ENCODE results near the gene ARIH1.

GRCh38 chr15:72503147-72503546, 29.0 kb downstream of the ARIH1 start:
- TF ChIP-seq TAF1 (IDR thresholded peaks at IDR 0.05; ENCODE audit: borderline replicate concordance, low read depth, low read length): no peak
- no peak for TF ChIP-seq EP300 (IDR thresholded peaks at IDR 0.05; ENCODE audit: borderline replicate concordance in 1 of 2, low read depth in 1 of 2, low read length in 1 of 2)
- no peak for TF ChIP-seq EZH2phosphoT487 (IDR thresholded peaks at IDR 0.05; ENCODE audit: borderline replicate concordance, low read depth)
- TF ChIP-seq CTCF (IDR thresholded peaks at IDR 0.05): no peak
- no peak for TF ChIP-seq RAD21 (IDR thresholded peaks at IDR 0.05; ENCODE audit: low read length)
- no peak for TF ChIP-seq POLR2AphosphoS5 (IDR thresholded peaks at IDR 0.05; ENCODE audit: low read depth, low read length)
- TF ChIP-seq NFIC (IDR thresholded peaks at IDR 0.05; ENCODE audit: borderline replicate concordance): no peak
- no peak for TF ChIP-seq MXI1 (IDR thresholded peaks at IDR 0.05; ENCODE audit: low read depth, low read length)
- TF ChIP-seq YY1 (IDR thresholded peaks at IDR 0.05; ENCODE audit: low read depth): no peak
- no peak for TF ChIP-seq SMC3 (IDR thresholded peaks at IDR 0.05; ENCODE audit: low read depth, low read length)

Data from SK-N-SH (cell line).